ENCODE results near the gene SLC3A2.

Gene SLC3A2

GRCh38 chr11:62911137-62912130, 30.7 kb downstream of the SLC3A2 start:
- FAIRE-seq, result no peak

- no peak for FAIRE-seq
Observed at GRCh38 chr11:62912268-62912667, 31.6 kb downstream of the SLC3A2 start.

- no peak for FAIRE-seq
Observed at GRCh38 chr11:62914416-62914815, 33.7 kb downstream of the SLC3A2 start.

- no peak for FAIRE-seq
Observed at GRCh38 chr11:62917906-62918502, 37.3 kb downstream of the SLC3A2 start.

GRCh38 chr11:62918531-62918930, 37.8 kb downstream of the SLC3A2 start:
- FAIRE-seq, result no peak

- no peak for FAIRE-seq
Observed at GRCh38 chr11:62919476-62919875, 38.8 kb downstream of the SLC3A2 start.

- FAIRE-seq, result no peak
Observed at GRCh38 chr11:62919898-62920640, 39.4 kb downstream of the SLC3A2 start.

GRCh38 chr11:62921201-62921572, 40.5 kb downstream of the SLC3A2 start, which contains the start of gene CHRM1:
Gene CHRM1, minus strand, starts transcription at chr11:62921363. Its CDS starts 10,263 bp downstream, at chr11:62911100.
- FAIRE-seq, result no peak

GRCh38 chr11:62921573-62922188, 41.0 kb downstream of the SLC3A2 start:
- no peak for FAIRE-seq

- no peak for FAIRE-seq
Observed at GRCh38 chr11:62922189-62922589, 41.5 kb downstream of the SLC3A2 start.

GRCh38 chr11:62922653-62923431, 42.1 kb downstream of the SLC3A2 start:
- no peak for FAIRE-seq

GRCh38 chr11:62923601-62924411, 43.1 kb downstream of the SLC3A2 start:
- no peak for FAIRE-seq

GRCh38 chr11:62925308-62925707, 44.6 kb downstream of the SLC3A2 start:
- no peak for FAIRE-seq

- FAIRE-seq, result no peak
Observed at GRCh38 chr11:62925745-62926679, 45.3 kb downstream of the SLC3A2 start.

- no peak for FAIRE-seq
Observed at GRCh38 chr11:62926680-62927455, 46.2 kb downstream of the SLC3A2 start.

GRCh38 chr11:62928011-62928410, 47.3 kb downstream of the SLC3A2 start:
- no peak for FAIRE-seq

GRCh38 chr11:62930157-62930556, 49.5 kb downstream of the SLC3A2 start:
- FAIRE-seq, result no peak

- FAIRE-seq, result no peak
Observed at GRCh38 chr11:62930666-62931065, 50.0 kb downstream of the SLC3A2 start.
